ELF-1 (cell line): ENCODE measurements around the gene ZNF790.

ENCODE experiments used
- DNase-seq: peaks from one replicate; pipeline ENCODE4 v3.0.0-alpha.2; 2016; ENCODE audit warnings: low read depth, low spot score

Gene ZNF790

DNA sequence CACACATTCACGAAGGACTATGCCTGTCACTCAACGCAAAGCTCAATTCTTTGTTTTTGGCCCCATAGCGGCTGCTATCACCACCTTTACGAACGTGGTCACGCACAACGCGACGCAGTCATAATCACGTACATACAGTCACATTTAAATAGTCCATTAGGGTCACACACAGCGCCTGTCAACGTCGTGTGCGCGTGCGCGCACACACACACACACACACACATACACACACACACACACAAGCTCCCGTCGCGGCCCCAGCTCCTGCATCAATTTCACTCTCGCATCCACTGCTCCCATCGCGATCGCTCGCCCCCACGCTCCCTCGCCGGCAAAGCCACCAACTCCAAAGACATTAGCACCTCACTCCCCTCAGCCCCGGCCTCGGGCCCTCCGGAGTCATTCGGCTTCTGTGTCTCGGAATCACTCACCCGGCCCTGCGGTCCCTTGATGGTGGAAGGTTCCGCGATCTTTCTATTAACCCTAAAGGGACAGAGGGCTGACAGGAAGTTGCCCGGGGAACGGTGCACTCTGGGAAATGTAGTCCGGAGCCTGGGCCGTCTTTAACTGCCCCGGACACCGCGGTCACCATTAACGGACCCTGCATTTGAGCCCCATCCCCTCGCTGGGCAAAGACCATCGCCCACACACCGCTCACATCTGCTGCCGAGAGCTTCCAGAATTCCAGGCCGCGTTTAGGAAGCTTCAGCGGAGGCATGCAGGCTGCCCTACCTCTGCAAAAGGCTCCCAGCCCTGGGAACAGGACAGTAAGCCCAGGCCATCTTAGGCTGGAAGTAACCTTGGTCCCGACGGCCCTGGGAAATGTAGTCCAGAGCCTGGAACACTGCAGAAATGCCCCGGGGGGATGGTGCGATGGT, at the start of gene ZNF790:
ZNF790 (minus strand) TSS at position 482 of the 878 bp plus-strand sequence. CDS start 12,768 bp downstream, outside the sequence.
- peak; percentile 95 for DNase-seq

DNA sequence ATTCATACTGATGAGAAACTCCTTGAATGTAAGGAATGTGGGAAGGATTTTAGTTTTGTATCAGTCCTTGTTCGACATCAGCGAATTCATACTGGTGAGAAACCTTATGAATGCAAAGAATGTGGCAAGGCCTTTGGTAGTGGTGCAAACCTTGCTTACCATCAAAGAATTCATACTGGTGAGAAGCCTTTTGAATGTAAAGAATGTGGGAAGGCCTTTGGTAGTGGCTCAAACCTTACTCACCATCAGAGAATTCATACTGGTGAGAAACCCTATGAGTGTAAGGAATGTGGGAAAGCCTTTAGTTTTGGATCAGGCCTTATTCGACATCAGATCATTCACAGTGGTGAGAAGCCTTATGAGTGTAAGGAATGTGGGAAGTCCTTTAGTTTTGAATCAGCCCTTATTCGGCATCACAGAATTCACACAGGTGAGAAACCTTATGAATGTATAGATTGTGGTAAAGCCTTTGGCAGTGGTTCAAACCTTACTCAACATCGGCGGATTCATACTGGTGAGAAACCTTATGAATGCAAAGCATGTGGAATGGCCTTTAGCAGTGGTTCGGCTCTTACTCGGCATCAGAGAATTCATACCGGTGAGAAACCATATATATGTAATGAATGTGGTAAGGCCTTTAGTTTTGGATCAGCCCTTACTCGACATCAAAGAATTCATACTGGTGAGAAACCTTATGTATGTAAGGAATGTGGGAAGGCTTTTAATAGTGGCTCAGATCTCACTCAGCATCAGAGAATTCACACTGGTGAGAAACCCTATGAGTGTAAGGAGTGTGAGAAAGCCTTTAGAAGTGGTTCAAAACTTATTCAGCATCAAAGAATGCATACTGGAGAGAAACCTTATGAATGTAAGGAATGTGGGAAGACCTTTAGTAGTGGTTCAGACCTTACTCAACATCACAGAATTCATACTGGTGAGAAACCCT, 39.1 kb upstream of the ZNF790 start:
- DNase-seq: peak; percentile 3

DNA sequence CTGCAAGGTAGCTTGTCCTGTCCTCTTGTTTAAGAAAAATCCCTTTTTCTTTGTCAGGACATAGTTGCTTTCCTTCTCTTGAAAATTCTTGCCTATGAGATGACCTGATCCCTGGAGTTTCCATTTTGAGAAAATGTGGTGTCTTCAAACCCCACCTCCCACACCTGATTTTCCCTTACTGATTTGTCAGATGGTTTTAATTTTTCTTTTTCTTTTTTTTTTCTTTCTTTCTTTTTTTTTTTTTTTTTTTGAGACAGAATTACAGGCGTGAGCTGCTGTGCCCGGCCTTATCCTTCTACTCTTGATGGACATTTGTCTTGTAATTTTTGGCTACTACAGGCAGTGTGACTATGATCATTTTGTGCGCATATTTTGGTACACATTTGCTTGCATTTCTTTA, 13.7 kb upstream of the ZNF790 start:
- DNase-seq: no peak

DNA sequence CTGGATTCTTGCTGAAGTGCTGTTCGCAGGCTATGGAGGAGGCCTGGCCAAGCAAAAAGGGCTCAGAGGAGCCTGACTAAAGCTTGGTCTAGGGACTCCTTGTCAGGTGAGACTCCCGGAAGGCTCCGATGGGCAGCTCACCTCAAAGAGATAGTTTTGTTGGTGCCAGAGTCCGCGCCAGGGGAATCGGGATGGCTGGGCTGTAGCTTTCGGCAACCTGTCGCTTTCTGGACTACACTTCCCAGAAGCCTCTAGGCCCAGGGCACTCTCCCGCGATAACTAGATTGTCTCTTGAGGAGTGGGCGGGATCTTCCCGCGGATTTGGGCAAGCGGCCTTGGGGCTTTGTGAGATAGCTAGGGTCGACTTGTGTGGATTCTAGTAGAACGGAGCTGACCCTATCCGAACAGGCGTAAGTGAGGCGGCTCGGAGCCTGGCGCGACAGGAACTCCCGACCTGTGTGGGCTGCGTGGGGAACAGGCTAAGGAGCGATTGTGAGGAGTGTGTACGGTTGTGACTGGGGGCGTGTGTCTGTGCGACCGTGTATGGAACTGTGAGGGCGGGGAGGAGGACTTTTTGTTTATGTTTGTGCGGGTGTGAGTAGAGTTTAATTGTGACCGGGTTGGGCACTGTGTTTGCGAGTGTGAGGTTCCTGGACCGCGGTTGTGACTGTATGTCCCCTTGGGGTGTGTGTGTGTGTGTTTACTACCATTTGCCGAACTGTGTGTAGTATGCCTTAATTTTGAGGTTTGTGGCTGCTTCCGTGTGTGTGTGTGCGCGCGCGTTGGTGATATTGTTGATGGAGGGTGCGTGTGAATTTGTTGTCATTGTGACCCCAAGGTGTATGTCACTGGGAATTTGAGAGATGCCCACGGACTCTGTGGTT, 12.6 kb upstream of the ZNF790 start, which contains the start of gene ZNF345:
ZNF345 (plus strand) TSS at position 318 of the 884 bp plus-strand sequence. CDS start 25,955 bp downstream, outside the sequence.
- DNase-seq: peak; percentile 97

DNA sequence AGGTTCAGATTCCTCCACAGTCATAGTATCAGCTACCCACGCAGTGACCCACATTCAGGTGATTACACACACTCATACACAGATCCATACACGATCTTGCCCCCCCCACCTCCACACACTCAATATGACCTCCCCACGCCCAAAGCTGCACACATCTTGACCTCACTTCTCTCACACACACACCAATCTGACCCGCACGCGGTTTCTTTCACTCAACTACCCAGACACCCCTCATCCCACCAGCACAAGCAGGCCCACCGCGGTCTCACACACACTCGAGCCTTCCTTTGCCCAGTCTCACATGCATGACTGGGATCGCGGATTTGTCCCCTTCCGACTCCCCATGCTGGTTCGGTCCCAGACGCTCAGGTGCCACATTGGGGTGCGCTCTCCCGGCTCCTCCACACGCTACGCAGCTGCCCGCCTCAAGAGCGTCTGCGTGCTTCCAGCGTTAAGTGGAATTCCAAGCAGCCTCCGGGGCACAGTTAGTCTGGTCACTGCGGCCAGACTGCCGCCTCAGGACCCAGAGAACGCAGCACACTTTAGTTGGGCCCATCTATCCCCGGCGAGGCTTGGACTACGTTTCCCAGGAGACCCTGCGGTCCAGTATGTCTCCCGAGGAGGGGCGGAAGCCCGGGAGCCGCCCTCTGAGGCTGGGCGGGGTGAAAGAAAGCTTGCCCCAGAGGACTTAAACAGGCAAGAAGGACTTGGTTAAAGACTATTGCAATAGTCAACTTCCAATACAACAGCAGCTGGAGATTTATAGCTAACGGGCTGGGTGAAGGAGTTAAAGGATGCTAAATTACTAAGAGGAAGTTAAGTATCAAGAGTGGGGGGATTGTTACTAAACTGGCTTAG, 11.7 kb upstream of the ZNF790 start:
- peak; percentile 95 for DNase-seq

DNA sequence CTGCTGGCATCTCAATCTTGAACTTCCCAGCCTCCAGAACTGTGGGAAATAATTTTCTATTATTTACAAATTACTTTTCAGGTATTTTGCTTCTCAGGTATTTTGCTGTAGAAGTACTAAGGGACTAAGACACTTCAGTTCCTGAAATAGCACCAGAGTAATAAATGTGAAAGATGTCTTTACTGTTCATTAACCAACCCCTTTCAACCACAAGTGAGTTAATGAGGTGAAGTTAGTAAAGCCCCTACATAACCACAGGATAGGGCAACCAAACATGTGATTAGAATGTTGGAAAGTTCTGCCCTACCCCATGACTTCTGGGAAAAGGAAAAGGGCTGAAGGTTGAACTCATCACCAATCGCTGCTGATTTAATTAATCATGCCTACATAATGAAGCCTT, 9.8 kb upstream of the ZNF790 start:
- DNase-seq: no peak

DNA sequence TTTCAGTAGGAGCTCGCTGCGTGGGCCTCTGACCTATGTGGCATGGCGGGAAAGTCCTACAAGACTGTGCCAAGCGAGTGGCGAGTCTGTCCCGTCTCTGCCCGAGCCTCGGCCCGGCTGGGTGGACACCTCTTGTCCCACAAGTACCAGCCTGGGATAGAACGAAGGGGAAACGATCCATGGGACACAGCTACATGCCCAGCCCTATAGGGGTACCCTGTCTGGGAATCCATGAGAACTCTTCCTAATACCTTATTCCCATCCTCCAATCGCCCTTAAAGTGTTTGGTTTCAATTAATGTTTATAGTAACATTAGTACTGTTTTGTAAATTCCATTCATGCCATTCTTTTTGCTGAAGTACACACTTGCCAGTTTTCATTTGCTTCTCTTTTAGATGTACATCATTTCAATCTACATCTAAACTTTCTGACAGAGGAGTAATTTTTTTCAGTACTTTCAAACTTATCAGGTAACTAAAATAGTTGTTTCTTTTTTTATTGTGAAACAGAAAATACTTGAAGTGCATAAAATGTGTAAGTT, 667 bp upstream of the ZNF790 start:
- no peak for DNase-seq

DNA sequence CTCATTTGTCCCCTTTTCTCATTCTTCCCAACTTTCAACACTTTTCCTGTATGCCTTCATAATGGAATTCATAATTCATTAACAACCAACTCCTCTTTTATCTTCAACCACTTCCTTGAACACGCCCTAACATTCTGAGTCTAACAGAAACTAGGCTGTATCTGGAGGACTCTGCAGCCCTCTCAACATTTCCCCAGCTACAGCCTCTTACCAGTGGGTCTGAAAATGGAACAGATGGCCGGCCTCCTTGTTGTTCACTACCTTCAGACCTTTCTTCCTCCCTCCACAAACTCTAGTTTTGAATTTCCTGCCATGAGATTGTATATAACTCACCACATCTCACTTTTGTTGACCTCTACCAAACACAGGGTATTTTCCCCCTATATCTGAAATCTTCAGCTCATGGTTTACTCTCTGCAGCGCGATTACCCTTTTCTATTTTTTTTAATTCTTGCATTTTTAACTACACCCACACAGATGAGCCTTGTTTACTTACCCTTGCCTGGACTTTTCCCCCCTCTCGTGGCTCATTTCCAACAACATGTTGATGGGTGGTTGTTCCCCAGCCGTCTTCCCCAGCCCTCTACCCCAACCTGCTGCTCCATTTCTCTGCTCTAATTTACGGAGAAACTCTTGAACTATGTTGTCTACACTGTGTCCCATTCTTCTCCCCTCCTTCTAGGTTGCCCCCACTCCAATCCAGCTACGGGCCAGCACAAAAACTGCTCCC, 846 bp downstream of the ZNF790 start:
- no peak for DNase-seq

DNA sequence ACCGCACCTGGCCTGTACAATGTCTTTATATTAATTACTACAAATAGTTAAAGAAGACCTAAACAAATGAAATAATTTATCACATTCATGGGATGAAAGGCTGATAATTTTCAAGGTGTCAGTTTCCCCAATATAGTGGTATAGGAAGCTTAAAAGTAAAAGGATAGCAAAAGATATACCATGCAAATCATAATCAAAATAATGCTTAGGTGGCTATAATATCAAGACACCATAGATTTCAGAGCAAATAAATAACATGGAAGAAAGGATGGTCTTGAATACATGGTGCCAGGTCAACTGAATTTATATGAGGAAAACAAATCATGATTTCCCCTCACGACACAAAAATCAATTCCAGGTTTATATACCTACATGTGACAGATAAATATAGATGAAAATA, 4.8 kb downstream of the ZNF790 start:
- no peak for DNase-seq

DNA sequence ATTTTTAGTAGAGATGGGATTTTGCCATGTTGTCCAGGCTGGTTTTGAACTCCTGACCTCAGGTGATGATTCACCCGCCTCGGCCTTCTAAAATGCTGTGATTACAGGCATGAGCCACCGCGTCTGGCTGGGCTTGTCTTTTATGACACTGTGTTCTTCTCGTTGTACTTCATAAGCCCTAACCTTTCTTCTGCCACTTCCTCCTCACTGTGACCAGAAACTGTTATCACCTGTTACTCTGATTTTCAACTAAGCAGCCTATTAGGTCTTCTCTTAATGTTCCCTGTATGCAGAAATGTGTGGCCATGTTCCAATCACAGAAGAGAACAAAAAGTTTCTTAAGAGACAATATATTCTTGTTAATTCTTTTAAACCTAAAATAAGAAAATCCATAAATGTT, 16.4 kb downstream of the ZNF790 start:
- DNase-seq: no peak

DNA sequence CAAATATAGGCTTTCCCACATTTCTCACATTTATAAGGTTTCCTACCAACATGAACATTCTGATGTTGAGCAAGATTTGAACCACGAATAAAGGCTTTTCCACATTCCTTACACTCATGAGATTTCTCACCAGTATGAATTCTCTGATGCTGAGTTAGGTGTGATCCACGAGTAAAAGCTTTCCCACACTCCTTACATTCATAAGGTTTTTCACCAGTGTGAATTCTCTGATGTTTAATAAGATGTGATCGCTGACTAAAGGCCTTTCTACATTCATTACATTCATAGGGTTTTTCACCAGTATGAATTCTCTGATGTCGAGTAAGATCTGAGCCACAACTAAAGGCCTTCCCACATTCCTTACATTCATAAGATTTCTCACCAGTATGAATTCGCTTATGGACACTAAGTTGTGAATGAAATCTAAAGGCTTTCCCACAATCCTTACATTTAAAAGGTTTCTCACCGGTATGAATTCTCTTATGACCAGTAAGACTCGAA, 19.0 kb downstream of the ZNF790 start:
- no peak for DNase-seq

DNA sequence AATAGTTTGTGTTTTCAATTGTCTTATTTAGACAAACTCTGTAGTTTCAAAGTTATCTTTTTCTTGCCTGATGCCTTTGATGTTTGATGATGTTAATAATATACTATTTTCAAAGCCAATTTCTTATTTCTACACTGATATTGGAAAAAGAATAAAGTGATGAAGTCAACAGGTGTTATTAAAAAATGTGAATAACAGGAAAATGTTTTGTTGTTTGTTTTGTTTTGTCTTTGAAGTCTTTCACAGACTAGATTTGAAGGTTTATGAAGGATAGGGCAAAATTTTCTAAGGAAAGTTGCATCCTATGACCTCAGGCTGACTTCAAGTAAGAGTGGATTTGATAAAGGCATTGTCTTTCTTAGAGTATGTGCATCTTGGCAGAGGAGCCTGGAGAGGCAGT, 31.2 kb downstream of the ZNF790 start:
- DNase-seq: no peak

DNA sequence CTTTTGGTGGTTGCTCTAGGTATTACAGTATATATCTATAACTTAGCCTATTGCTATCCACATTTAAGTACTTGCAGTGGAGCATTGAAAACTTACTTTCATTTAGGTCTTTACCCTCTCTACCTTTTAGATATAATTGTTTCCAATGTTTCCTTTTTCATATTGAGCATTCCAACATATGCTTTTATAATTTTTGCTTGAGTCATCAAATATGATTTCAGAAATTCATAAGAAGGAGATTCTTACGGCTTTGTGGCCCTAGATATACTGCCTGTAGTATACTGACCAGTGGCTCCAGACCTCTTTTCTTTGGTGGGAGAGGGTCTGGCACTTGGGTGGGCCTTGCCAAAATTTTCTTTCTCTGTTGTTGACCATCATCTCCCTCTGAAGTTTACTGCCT, 32.8 kb downstream of the ZNF790 start:
- no peak for DNase-seq

DNA sequence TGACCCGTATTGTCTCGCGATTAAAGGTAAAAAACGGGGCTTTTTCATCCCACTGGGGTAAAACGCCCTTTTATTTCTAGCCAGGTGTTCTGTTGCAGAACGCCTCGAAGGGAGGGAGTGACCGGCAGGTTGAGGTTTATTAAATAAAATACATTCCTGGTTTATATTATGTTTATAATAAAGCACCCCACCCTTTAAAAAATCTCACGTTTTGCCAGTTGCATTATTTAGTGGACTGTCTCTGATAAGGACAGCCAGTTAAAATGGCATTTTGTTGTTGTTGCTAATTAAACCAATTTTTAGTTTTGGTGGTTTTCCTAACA, 40.4 kb downstream of the ZNF790 start:
- DNase-seq: no peak

DNA sequence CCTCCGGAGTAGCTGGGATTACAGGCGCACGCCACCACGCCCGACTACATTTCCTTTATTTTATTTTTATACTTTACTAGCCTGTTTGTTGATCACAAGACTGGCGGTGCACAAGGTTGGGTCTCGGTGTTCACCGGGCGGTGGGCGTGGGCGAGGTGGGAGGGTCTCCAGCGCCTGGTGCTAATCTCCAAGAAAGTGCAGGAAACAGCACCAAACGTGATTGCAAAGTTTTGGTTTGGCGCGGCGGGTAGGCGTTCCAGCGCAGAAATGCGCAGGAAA, 41.5 kb downstream of the ZNF790 start:
- DNase-seq: no peak

DNA sequence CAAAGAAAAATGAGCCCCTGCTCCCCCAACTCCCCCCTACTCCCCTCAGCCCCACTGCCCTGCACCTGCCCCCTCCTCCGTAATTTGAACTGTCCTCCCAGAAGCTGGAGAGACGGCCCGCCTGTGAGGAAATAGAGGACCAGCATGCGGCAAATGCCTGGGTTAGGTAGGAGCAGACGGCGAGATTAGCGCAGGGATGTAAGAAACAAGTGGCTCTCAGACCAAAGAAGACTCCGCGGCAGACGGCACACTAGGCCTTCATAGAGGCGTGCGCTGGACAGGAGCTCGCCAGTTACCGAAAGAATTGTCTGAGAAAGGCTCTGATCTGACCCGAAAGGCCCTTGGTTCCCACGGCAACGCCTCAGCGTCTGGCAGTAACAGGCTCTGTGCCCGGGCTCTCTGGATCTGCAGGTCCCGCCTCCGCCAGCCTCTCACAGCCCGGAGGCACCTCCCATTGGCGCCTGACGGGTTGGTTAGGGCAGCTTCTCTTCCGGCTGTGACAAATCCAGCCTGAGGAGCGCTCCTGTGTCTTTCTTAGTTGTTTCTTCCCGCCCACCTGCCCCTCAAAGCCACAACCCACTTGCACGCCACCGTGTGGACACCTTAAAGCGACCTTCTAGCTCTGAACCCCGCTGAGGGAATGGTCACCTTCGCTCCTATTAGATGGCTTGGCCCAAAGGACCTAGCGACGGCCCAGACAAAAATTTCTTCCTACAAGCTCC, 46.6 kb downstream of the ZNF790 start:
- peak; percentile 50 for DNase-seq

DNA sequence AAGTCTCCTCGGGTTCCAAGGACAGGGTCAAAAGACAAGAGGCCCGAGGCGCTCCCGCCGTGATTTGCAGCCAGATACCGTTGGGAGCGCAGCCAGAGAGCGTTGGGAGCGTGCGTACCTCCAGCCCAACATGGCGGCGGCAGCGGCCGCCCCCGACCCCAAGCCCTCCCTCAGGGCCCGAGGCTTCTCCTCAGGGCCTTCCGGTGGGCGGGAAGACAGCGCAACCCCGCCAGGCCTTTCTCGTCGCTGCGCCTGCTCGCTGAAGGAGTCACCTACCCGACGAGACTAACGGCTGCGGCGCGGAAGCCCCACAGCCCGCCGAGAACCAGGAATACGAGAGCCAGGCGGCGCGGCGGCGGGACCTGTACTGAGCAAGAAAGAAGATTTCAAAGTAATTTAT, 62.4 kb downstream of the ZNF790 start:
- peak; percentile 24 for DNase-seq

DNA sequence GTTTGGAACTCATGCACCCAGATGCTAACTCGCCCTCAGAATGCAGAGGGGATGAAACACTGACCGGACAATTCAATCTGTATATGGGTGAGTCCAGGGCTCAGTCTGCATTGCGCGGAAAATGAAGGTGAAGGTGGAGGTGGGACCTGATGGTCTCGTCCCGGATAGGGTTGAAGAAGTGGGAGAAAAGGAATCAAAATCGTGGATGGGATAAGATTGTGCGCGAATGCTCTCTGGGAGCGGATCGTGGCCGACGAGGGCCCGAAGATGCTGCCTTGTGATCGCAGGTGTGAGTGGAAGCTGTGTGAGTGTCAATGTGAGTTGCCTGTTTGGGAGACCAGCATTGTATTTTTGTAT, 65.0 kb downstream of the ZNF790 start:
- no peak for DNase-seq
